Left ventricle myocardium inferior (tissue), 1 donor: ENCODE results near the gene CDV3. TPM values are rescaled to one million over a fixed set of nuclear protein-coding genes. Genes with fewer than 3 reads are reported as not detected.

Experiments
- DNase-seq: peaks from one replicate; pipeline ENCODE4 v3.0.0-alpha.2; 2020
- H3K27ac ChIP-seq: fragments of 200-600 bp; replicated peaks from 2 replicates; pipeline ENCODE4 v1.8.0; 2021
- H3K27me3 ChIP-seq: fragments of 200-600 bp; 2 replicates; pipeline ENCODE4 v1.8.0; 2021; ENCODE audit warnings: low read depth
- H3K36me3 ChIP-seq: fragments of 200-600 bp; 2 replicates; pipeline ENCODE4 v1.8.0; 2021
- H3K4me1 ChIP-seq: fragments of 200-600 bp; 2 replicates; pipeline ENCODE4 v1.8.0; 2021
- H3K4me3 ChIP-seq: fragments of 200-600 bp; 2 replicates; pipeline ENCODE4 v1.8.0; 2021; ENCODE audit warnings: mild to moderate bottlenecking, moderate library complexity
- H3K9me3 ChIP-seq: fragments of 200-600 bp; replicated peaks from 2 replicates; pipeline ENCODE4 v1.8.0; 2021
- CTCF ChIP-seq: fragments of 200-600 bp; IDR thresholded peaks from 2 replicates; pipeline ENCODE4 v1.8.0; 2021; ENCODE audit warnings: antibody characterized with exemption, mild to moderate bottlenecking, borderline replicate concordance
- intact Hi-C: fragments of 100-400 bp; cut with micrococcal nuclease; formaldehyde crosslinking; loops from one replicate; pipeline ENCODE4 v1.11.0; 2022
- total RNA-seq: library from RNA; stranded (reverse); fragmentation: NEBNext Ultra II Directional; extraction: Animal tissue kit (Norgen Biotek cat#: 25700); gene quantifications from one replicate; pipeline ENCODE4 v1.2.1, GENCODE V29; 2021
- donor health status: DM: no; HTN: yes; CAD: no; lungs with severe emphysema.

CDV3 gene
- total RNA-seq, 1 donor from 2014 or later = 134 TPM

GRCh38 chr3:133593243-133593642 is 19.8 kb downstream of the CDV3 start:
- intact Hi-C loops = no loop called here
- peaks cover 20% of the 10 kb centered on the region for H3K36me3 ChIP-seq
- peaks cover 24% of the 10 kb centered on the region for H3K4me1 ChIP-seq
- H3K9me3 ChIP-seq = no peaks in the 10 kb centered on the region
- DNase-seq = no peak
- no peak for TF ChIP-seq CTCF
- H3K4me3 ChIP-seq = no peak overlapping the region
- H3K27me3 ChIP-seq = no peaks in the 10 kb centered on the region
- H3K27ac ChIP-seq = no peak overlapping the region

GRCh38 chr3:133595341-133595740 is 21.9 kb downstream of the CDV3 start:
- intact Hi-C loops = no loop called here
- TF ChIP-seq CTCF = no peak
- Histone ChIP-seq H3K27me3 (no peaks in the 10 kb centered on the region), H3K36me3 (peaks cover 10% of the 10 kb centered on the region), H3K4me3 (no peak overlapping the region), H3K4me1 (peaks cover 7% of the 10 kb centered on the region), H3K27ac (no peak overlapping the region), H3K9me3 (no peaks in the 10 kb centered on the region)
- DNase-seq = no peak

- no peak for TF ChIP-seq CTCF
- H3K36me3 ChIP-seq = peaks cover 11% of the 10 kb centered on the region
- intact Hi-C loops = no loop called here
- no peaks in the 10 kb centered on the region for H3K27me3 ChIP-seq
- H3K4me1 ChIP-seq = no peaks in the 10 kb centered on the region
- H3K9me3 ChIP-seq = no peaks in the 10 kb centered on the region
- DNase-seq = no peak
- H3K4me3 ChIP-seq = no peak overlapping the region
- H3K27ac ChIP-seq = no peak overlapping the region
Measured at GRCh38 chr3:133598405-133598804, 24.9 kb downstream of the CDV3 start.

GRCh38 chr3:133599280-133599679 is 25.8 kb downstream of the CDV3 start:
- Histone ChIP-seq H3K27ac (no peak overlapping the region), H3K4me3 (no peak overlapping the region), H3K36me3 (peaks cover 11% of the 10 kb centered on the region), H3K4me1 (no peaks in the 10 kb centered on the region), H3K9me3 (no peaks in the 10 kb centered on the region), H3K27me3 (no peaks in the 10 kb centered on the region)
- DNase-seq = no peak
- TF ChIP-seq CTCF = no peak
- intact Hi-C loops = no loop called here

- H3K27me3 ChIP-seq = no peaks in the 10 kb centered on the region
- no peaks in the 10 kb centered on the region for H3K4me1 ChIP-seq
- DNase-seq = no peak
- intact Hi-C loops = no loop called here
- TF ChIP-seq CTCF = no peak
- H3K4me3 ChIP-seq = no peak overlapping the region
- no peak overlapping the region for H3K27ac ChIP-seq
- peaks cover 20% of the 10 kb centered on the region for H3K36me3 ChIP-seq
- H3K9me3 ChIP-seq = no peaks in the 10 kb centered on the region
Measured at GRCh38 chr3:133600572-133601081, 27.1 kb downstream of the CDV3 start.
